HepG2 (cell line): ENCODE results near the gene DMKN. TPM values are rescaled to one million over a fixed set of nuclear protein-coding genes. Genes with fewer than 3 reads are reported as not detected.

Source experiments
- ATAC-seq: fragments of 200-7000 bp; cut with Tn5 transposase; 3 replicates; pipeline ENCODE4 v1.9.1; 2020; ENCODE audit warnings: mild to moderate bottlenecking, moderate library complexity
- BruUV-seq: library from RNA; stranded (reverse); fragments of 400-500 nt; replicated peaks from 2 replicates; lab custom pipeline; 2021; lab: Mats Ljungman, UMichigan
- CTCF ChIA-PET: fragments of 300-600 bp; formaldehyde crosslinking; extraction: SDS; loops from one replicate; lab custom pipeline; 2021; ENCODE audit warnings: low total read pairs, inconsistent platforms, low intra/inter-chr PET ratio; lab: Yijun Ruan, JAX
- POLR2A ChIA-PET: fragments of 350-600 bp; sonication (Branson Sonifier 250); formaldehyde crosslinking; loops from one replicate; lab custom pipeline; 2020; ENCODE audit warnings: antibody characterized with exemption, inconsistent platforms; lab: Yijun Ruan, JAX
- DNase-seq: peaks from one replicate; pipeline ENCODE4 v3.0.0-alpha.2; 2015; ENCODE audit warnings: low spot score
- FAIRE-seq: peaks from 3 replicates; lab custom pipeline; 2011; peaks lifted over from hg19 to GRCh38; lab: Jason Lieb, UNC
- H2AFZ ChIP-seq: one replicate; pipeline ENCODE4 v1.6.1; 2011; ENCODE audit warnings: low read length, inconsistent platforms
- H3K27ac ChIP-seq: fragments of 300-600 bp; 3 replicates; pipeline ENCODE4 v1.8.0; 2011; ENCODE audit warnings: mixed run types, mild to moderate bottlenecking, mixed read lengths, low read length, inconsistent platforms; ENCODE audit not compliant: insufficient read depth; ENCODE audit errors: extremely low read length
- H3K27me3 ChIP-seq, 2 experiments: fragments of 200-600 bp in 1 of 2; 2 replicates in 1 of 2; 3 replicates in 1 of 2; pipeline versions ENCODE4 v1.6.0 to v1.8.0; 2011; ENCODE audit warnings: low read length in 2 of 2, mild to moderate bottlenecking in 2 of 2, moderate library complexity in 2 of 2, inconsistent platforms in 1 of 2; ENCODE audit not compliant: insufficient read depth in 2 of 2, control insufficient read depth in 1 of 2
- H3K36me3 ChIP-seq, 2 experiments: fragments of 200-600 bp in 1 of 2; replicated peaks in 1 of 2; 2 replicates in 1 of 2; 3 replicates in 1 of 2; pipeline versions ENCODE4 v1.5.1 to v1.8.0; 2011; ENCODE audit warnings: low read length in 2 of 2, inconsistent platforms in 1 of 2; ENCODE audit not compliant: insufficient read depth in 2 of 2, control insufficient read depth in 1 of 2
- H3K4me1 ChIP-seq: 2 replicates; pipeline ENCODE4 v1.5.1; 2012; ENCODE audit warnings: low read length, inconsistent platforms; ENCODE audit not compliant: insufficient read depth
- H3K4me2 ChIP-seq: 2 replicates; pipeline ENCODE4 v1.6.0; 2011; ENCODE audit warnings: low read depth, low read length, inconsistent platforms
- H3K4me3 ChIP-seq, 3 experiments: fragments of 200-600 bp in 1 of 3; sonication (generic), shearing (Covaris generic) in 1 of 3; replicated peaks in 1 of 3; 2 replicates each; pipeline ENCODE4 v1.5.1; 2011 to 2016; ENCODE audit warnings: low read length in 3 of 3, inconsistent platforms in 2 of 3, low read depth in 2 of 3, mild to moderate bottlenecking in 2 of 3, control low read depth in 1 of 3, mixed read lengths in 1 of 3; ENCODE audit not compliant: insufficient read depth in 1 of 3
- H3K79me2 ChIP-seq: one replicate; pipeline ENCODE4 v1.6.1; 2011; ENCODE audit warnings: low read length, inconsistent platforms; ENCODE audit not compliant: insufficient read depth
- H3K9ac ChIP-seq: 2 replicates; pipeline ENCODE4 v1.6.0; 2011; ENCODE audit warnings: mild to moderate bottlenecking, low read depth, low read length, inconsistent platforms; ENCODE audit not compliant: insufficient read depth
- H3K9me3 ChIP-seq: 2 replicates; pipeline ENCODE4 v1.5.1; 2012; ENCODE audit warnings: mild to moderate bottlenecking, low read length
- H4K20me1 ChIP-seq: 2 replicates; pipeline ENCODE4 v1.6.0; 2011; ENCODE audit warnings: inconsistent platforms, mild to moderate bottlenecking, low read length, moderate library complexity; ENCODE audit not compliant: insufficient read depth
- ATF7 ChIP-seq, 2 experiments: fragments of 450-650 bp in 1 of 2; sonication (generic) in 1 of 2; formaldehyde crosslinking in 1 of 2; IDR thresholded peaks; 2 replicates each; pipeline versions ENCODE4 v1.4.0 to v1.6.1; 2016 to 2020; ENCODE audit warnings: antibody characterized with exemption in 1 of 2, mild to moderate bottlenecking in 1 of 2, missing genetic modification reagents in 1 of 2
- CAMTA2 ChIP-seq: sonication (generic); formaldehyde crosslinking; IDR thresholded peaks from 2 replicates; pipeline ENCODE4 v1.4.0; 2020; ENCODE audit warnings: mild to moderate bottlenecking, missing genetic modification reagents, borderline replicate concordance
- FOXA1 ChIP-seq, 2 experiments: fragments of 450-650 bp in 1 of 2; sonication (generic) in 1 of 2; formaldehyde crosslinking in 1 of 2; IDR thresholded peaks; 2 replicates each; pipeline versions ENCODE4 v1.4.0 to v1.6.1; 2016 to 2020; ENCODE audit warnings: missing genetic modification reagents in 1 of 2
- HNF4A ChIP-seq: sonication (generic); formaldehyde crosslinking; IDR thresholded peaks from 2 replicates; pipeline ENCODE4 v1.4.0; 2020; ENCODE audit warnings: missing genetic modification reagents
- PAX8 ChIP-seq: sonication (generic); formaldehyde crosslinking; IDR thresholded peaks from 2 replicates; pipeline ENCODE4 v1.8.0; 2022; ENCODE audit warnings: mild to moderate bottlenecking, missing genetic modification reagents, borderline replicate concordance
- SIN3B ChIP-seq: fragments of 150-350 bp; IDR thresholded peaks from 2 replicates; pipeline ENCODE4 v1.6.1; 2014; ENCODE audit warnings: low read length
- SMAD9 ChIP-seq: sonication (generic); formaldehyde crosslinking; IDR thresholded peaks from 2 replicates; pipeline ENCODE4 v1.5.1; 2020; ENCODE audit warnings: mild to moderate bottlenecking, missing genetic modification reagents
- SNAPC2 ChIP-seq: sonication (generic); formaldehyde crosslinking; IDR thresholded peaks from 2 replicates; pipeline ENCODE4 v1.8.1; 2022; ENCODE audit warnings: mild to moderate bottlenecking, missing genetic modification reagents
- TBP ChIP-seq: sonication (generic); formaldehyde crosslinking; IDR thresholded peaks from 2 replicates; pipeline ENCODE4 v1.5.0; 2020; ENCODE audit warnings: missing genetic modification reagents
- ZNF383 ChIP-seq: sonication (generic); formaldehyde crosslinking; IDR thresholded peaks from 2 replicates; pipeline ENCODE4 v1.4.0; 2020; ENCODE audit warnings: missing genetic modification reagents, mild to moderate bottlenecking, borderline replicate concordance
- ZNF629 ChIP-seq: sonication (generic); formaldehyde crosslinking; conservative IDR thresholded peaks from 2 replicates; pipeline ENCODE4 v1.5.0; 2020; ENCODE audit warnings: missing genetic modification reagents
- WGBS: methylation state at CpG from one replicate; pipeline ENCODE4 v1.1.6; 2017; ENCODE audit warnings: low lambda C conversion rate; 5-methylcytosine and 5-hydroxymethylcytosine counted together
- in situ Hi-C: cut with HindIII; loops from 2 replicates; pipeline ENCODE4 v1.10.0; 2017; ENCODE audit warnings: low pct_unique_long_range_greater_than_20kb; ENCODE audit not compliant: extremely low pct_ligation_motif_present
- intact Hi-C: fragments of 100-400 bp; cut with micrococcal nuclease; formaldehyde crosslinking; loops from one replicate; pipeline ENCODE4 v1.10.0; 2022; ENCODE audit not compliant: unreplicated experiment
- polyA plus RNA-seq, 8 experiments: library from polyadenylated mRNA; depleted of rRNA in 3 of 8; stranded (reverse) in 7 of 8; unstranded in 1 of 8; fragments of >200 nt; fragmentation: Illumina TruSeq in 4 of 8; extraction: Trizol in 4 of 8; gene quantifications; 2 replicates each; pipeline versions ENCODE4 v1.2.1 to v1.2.3, GENCODE V29; 2011 to 2016; ENCODE audit warnings: low read depth in 4 of 8, missing spikeins in 1 of 8, mixed read lengths in 1 of 8; ENCODE audit not compliant: insufficient read depth in 1 of 8
- total RNA-seq, 5 experiments: library from RNA; depleted of rRNA; stranded (reverse); fragments of >200 nt; fragmentation: Illumina TruSeq; extraction: Trizol; gene quantifications; 2 replicates each; pipeline ENCODE4 v1.2.3, GENCODE V29; 2016; ENCODE audit warnings: low read depth in 1 of 5

The DMKN gene
- total and polyA plus RNA-seq, 2 of the 13 experiments (the other 11 are each of a cell fraction or from before 2014, with no cell fraction given) = 50.8 to 57.1 TPM

DNA sequence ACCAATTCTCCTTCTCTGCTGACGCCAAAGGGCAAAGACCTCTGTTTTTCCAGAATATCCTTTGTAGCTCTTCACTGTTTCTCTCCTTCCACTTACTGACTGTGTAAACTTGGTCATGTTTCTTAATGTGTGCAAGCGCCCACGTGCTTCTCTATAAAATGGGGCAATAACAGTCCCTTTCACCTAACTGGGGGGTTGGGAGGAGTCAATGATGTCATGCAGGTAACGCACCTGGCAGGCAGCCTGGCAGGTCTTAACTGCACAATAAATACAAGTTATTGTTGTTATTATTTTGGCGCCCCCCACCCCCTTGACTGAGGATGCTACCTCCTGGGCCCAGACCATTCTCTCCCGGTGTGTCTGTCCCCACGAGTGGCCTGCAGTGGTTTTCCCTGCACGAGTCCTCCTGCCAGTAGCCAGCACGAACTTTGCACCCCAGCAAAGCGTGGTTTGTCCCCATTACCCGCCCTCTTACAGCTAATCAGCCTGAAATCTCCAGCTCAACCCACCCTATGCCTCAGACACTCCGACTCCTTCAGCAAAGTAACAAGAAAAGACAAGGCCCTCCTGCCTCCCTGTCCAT lies 9.4 kb upstream of the DMKN start:
- DNase-seq (no peak), ATAC-seq (no peak)
- intact Hi-C loops = no loop called here
- Histone ChIP-seq H2AFZ (no peak overlapping the region), H3K9me3 (no peaks in the 10 kb centered on the region), H3K27me3 (peaks cover 4 to 35% of the 10 kb centered on the region in 2 experiments), H3K36me3 (no peaks in the 10 kb centered on the region)
- WGBS = 3% methylated on average over 11 of the region's 12 CpGs
- peak; percentile 37; the same call in 1 of the 2 replicates for TF ChIP-seq ATF7 (IDR thresholded peaks at IDR 0.05)
- TF ChIP-seq ATF7 (CRISPR knock-in tag; IDR thresholded peaks at IDR 0.05) = no peak
- 0 out of 2 replicates have a peak, but pooled peaks have one; percentile 14 for TF ChIP-seq ZNF629 (CRISPR knock-in tag)
- no peak for TF ChIP-seq CAMTA2
- no peak for TF ChIP-seq SIN3B
- no peak for TF ChIP-seq SNAPC2
- TF ChIP-seq HNF4A (CRISPR knock-in tag) = 0 out of 2 replicates have a peak, but pooled peaks have one; percentile 13
- no peak for TF ChIP-seq ZNF383 (CRISPR knock-in tag)
- TF ChIP-seq PAX8 = no peak
- TF ChIP-seq FOXA1 (IDR thresholded peaks at IDR 0.05) = no peak
- no peak for TF ChIP-seq FOXA1 (CRISPR knock-in tag; IDR thresholded peaks at IDR 0.05)
- TF ChIP-seq SMAD9 (CRISPR knock-in tag) = no peak
- no peak for TF ChIP-seq TBP (CRISPR knock-in tag)
- TF ChIP-seq, all 625 proteins: peak for 3
- Histone ChIP-seq H3K4me1 (peaks cover 23% of the 10 kb centered on the region), H3K9ac (no peak overlapping the region), H3K27ac (no peak overlapping the region), H3K79me2 (no peaks in the 10 kb centered on the region), H4K20me1 (no peaks in the 10 kb centered on the region), H3K4me2 (peak overlapping the region; percentile 6), H3K4me3 (no peak overlapping the region)
- CTCF ChIA-PET = no interaction called here
- POLR2A ChIA-PET = interaction anchor here (1.5 kb wide), 1 partner anchor 12 kb away, joined by 3 read pairs; no protein-coding TSS in a partner anchor
- no TSS peak for BruUV-seq
- FAIRE-seq = no peak
- in situ Hi-C loops = no loop called here
